ENCODE data around the gene DAZAP1. TPM values are rescaled to one million over a fixed set of nuclear protein-coding genes. Genes with fewer than 3 reads are reported as not detected.

The DAZAP1 gene
- total and polyA plus RNA-seq, 2 of the 4 experiments (the other 2 are of a cell fraction): 22.0 to 62.8 TPM

DNA sequence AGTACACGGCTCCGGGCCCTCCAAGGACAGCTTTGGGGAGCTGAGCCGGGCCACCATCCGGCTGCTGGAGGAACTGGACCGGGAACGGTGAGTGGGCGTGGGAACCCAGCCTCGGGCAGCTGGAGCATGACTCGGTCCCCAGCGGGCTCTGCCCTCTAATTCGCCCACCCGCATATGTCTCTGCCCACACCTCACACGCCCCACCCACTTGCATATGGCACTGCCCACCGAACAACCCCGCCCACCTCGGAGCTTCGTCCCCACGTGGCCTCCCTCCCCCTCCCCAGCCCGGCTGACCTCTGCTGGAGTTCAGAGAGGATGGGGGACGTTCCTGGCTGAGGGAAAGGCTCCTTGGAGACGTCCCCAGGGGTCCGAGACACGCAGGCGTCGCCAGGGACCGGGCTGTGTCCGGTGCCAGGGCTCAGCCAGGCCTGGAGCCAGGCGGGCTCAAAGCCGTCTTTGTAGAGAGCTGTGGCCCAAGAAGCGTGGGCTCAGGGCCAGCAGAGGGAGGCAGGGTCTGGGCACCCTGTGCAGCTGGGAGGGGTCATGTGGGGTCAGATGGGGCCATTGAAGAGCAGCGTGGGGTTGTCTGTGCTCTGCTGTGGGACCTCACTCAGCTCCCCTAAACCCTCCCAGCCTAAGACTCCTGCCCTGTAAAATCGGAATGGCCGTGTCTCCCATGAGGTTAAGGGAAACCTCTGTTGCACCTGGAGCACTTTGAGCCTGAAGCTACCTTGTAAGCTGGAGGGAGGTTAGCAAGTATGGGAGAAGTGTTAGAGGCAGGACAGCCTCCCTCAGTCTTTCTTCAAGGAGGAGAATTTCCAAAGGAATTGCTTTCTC, 46.4 kb downstream of the DAZAP1 start:
- Histone ChIP-seq H2BK15ac (ENCODE audit: low read depth, low read length) (no peak overlapping the region), H4K5ac (ENCODE audit: low read depth, low read length) (no peak overlapping the region), H3K27ac (ENCODE audit: insufficient read depth, low read length) (no peak overlapping the region), H3K4me3 (ENCODE audit: insufficient read depth, low read depth, low read length) (no peak overlapping the region), H2AFZ (replicated peaks; ENCODE audit: low read length, poor library complexity) (peak overlapping the region; percentile 58), H2AK9ac (replicated peaks; ENCODE audit: low read depth, low read length, poor library complexity) (no peak overlapping the region), H2BK5ac (ENCODE audit: low read depth, low read length, poor library complexity, severe bottlenecking) (no peak overlapping the region), H3K56ac (ENCODE audit: extremely low read depth, insufficient read depth, low read length) (no peak overlapping the region), H3K23ac (ENCODE audit: low read depth, low read length) (no peak overlapping the region; the same call in 1 of the 2 replicates), H2AK5ac (ENCODE audit: low read depth, low read length) (no peak overlapping the region), H3K9me1 (ENCODE audit: insufficient read depth, low read length) (0 out of 2 replicates have a peak, but pooled peaks cover 2% of the 10 kb centered on the region), H3K18ac (ENCODE audit: low read depth, low read length) (no peak overlapping the region), H3K14ac (replicated peaks; ENCODE audit: low read depth, low read length) (no peak overlapping the region), H3K4me1 (ENCODE audit: control insufficient read depth, insufficient read depth, low read length) (no peaks in the 10 kb centered on the region), H3K79me1 (ENCODE audit: low read depth in 1 of 2, low read length in 2 of 2) (no peaks in the 10 kb centered on the region), H3K4me2 (ENCODE audit: low read depth, low read length) (no peak overlapping the region), H3K9ac (ENCODE audit: low read depth, low read length) (no peak overlapping the region), H3K27me3 (ENCODE audit: control insufficient read depth, insufficient read depth, low read length) (peaks cover 73% of the 10 kb centered on the region), H4K20me1 (ENCODE audit: insufficient read depth, low read length) (peaks cover 56% of the 10 kb centered on the region), H4K8ac (ENCODE audit: low read depth in 2 of 2, low read length in 2 of 2) (no peak overlapping the region), H2BK120ac (ENCODE audit: low read depth, low read length) (no peak overlapping the region), H3K9me3 (ENCODE audit: control insufficient read depth, insufficient read depth, low read length) (no peaks in the 10 kb centered on the region), H4K91ac (ENCODE audit: insufficient read depth, low read depth, low read length) (no peak overlapping the region), H3K36me3 (ENCODE audit: control insufficient read depth, insufficient read depth, low read length) (no peaks in the 10 kb centered on the region), H2BK20ac (ENCODE audit: low read depth, low read length) (no peak overlapping the region), H3K4ac (ENCODE audit: low read depth, low read length) (no peak overlapping the region)
- in situ Hi-C loops (cut with MboI; ENCODE audit: low sequenced_read_pairs): no loop called here
- ATAC-seq (ENCODE audit: low read depth) (0 out of 2 replicates have a peak, but pooled peaks have one; percentile 2), DNase-seq (no peak)
- 15% methylated on average over 4 of the region's 33 CpGs; no CpG with 5 or more reads in 1 of the 2 experiments for WGBS, 2 experiments (ENCODE audit: extremely low coverage in 2 of 2, insufficient read length in 1 of 2)
- TF ChIP-seq RCOR1 (IDR thresholded peaks at IDR 0.05; ENCODE audit: insufficient replicate concordance, low read length): no peak
- no peak for TF ChIP-seq BHLHE40 (IDR thresholded peaks at IDR 0.05; ENCODE audit: low read depth, low read length)
- TF ChIP-seq RAD21 (IDR thresholded peaks at IDR 0.05; ENCODE audit: low read length): no peak
- TF ChIP-seq NFE2L2 (IDR thresholded peaks at IDR 0.05; ENCODE audit: low read depth, low read length): no peak
- TF ChIP-seq MXI1 (IDR thresholded peaks at IDR 0.05; ENCODE audit: borderline replicate concordance, low read depth, low read length): no peak
- TF ChIP-seq POLR2A (IDR thresholded peaks at IDR 0.05; ENCODE audit: low read depth, low read length): no peak
- TF ChIP-seq, protein P1, sequence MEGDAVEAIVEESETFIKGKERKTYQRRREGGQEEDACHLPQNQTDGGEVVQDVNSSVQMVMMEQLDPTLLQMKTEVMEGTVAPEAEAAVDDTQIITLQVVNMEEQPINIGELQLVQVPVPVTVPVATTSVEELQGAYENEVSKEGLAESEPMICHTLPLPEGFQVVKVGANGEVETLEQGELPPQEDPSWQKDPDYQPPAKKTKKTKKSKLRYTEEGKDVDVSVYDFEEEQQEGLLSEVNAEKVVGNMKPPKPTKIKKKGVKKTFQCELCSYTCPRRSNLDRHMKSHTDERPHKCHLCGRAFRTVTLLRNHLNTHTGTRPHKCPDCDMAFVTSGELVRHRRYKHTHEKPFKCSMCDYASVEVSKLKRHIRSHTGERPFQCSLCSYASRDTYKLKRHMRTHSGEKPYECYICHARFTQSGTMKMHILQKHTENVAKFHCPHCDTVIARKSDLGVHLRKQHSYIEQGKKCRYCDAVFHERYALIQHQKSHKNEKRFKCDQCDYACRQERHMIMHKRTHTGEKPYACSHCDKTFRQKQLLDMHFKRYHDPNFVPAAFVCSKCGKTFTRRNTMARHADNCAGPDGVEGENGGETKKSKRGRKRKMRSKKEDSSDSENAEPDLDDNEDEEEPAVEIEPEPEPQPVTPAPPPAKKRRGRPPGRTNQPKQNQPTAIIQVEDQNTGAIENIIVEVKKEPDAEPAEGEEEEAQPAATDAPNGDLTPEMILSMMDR (conservative IDR thresholded peaks at IDR 0.05; ENCODE audit: low read depth, low read length): no peak
- TF ChIP-seq, protein P2, sequence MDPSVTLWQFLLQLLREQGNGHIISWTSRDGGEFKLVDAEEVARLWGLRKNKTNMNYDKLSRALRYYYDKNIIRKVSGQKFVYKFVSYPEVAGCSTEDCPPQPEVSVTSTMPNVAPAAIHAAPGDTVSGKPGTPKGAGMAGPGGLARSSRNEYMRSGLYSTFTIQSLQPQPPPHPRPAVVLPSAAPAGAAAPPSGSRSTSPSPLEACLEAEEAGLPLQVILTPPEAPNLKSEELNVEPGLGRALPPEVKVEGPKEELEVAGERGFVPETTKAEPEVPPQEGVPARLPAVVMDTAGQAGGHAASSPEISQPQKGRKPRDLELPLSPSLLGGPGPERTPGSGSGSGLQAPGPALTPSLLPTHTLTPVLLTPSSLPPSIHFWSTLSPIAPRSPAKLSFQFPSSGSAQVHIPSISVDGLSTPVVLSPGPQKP (IDR thresholded peaks at IDR 0.05; ENCODE audit: borderline replicate concordance, low read depth, low read length): no peak
- TF ChIP-seq CHD1 (IDR thresholded peaks at IDR 0.05; ENCODE audit: low read depth, low read length): no peak
- TF ChIP-seq FOS (IDR thresholded peaks at IDR 0.05; ENCODE audit: low read depth, low read length): no peak
- no peak for TF ChIP-seq CEBPB (IDR thresholded peaks at IDR 0.05; ENCODE audit: low read depth, low read length)
- no peak for TF ChIP-seq SMC3 (IDR thresholded peaks at IDR 0.05; ENCODE audit: low read depth, low read length)
- no peak for TF ChIP-seq MAZ (IDR thresholded peaks at IDR 0.05; ENCODE audit: borderline replicate concordance, low read depth, low read length)
- no peak for TF ChIP-seq RFX5 (IDR thresholded peaks at IDR 0.05; ENCODE audit: low read depth, low read length)
- POLR2A ChIA-PET (ENCODE audit: unreplicated experiment): no interaction called here
- CTCF ChIA-PET: interaction anchor here (0.6 to 0.7 kb wide), 3 partner anchors 19 to 414 kb away, joined by 3 to 4 read pairs (median 3); partner anchors contain the start of gene ABCA7
- BruUV-seq (replicated peaks): no TSS peak
- dilution Hi-C loops (cut with HindIII; ENCODE audit: low sequenced_read_pairs, unreplicated experiment): no loop called here
- intact Hi-C loops (cut with micrococcal nuclease): no loop called here
